Activated CD4-positive, alpha-beta T cell treated with anti-CD3 and anti-CD28 coated beads, Interleukin-2, amount 10 ng/mL, durations not matched to agents 7 days and 5 days (primary cell): Measurements from ENCODE around the gene ANXA6. TPM values are rescaled to one million over a fixed set of nuclear protein-coding genes. Genes with fewer than 3 reads are reported as not detected.

Experiments used
- CTCF ChIA-PET: fragments of 350-600 bp; sonication (Branson Sonifier 250); formaldehyde crosslinking; loops from one replicate; lab custom pipeline; 2021; ENCODE audit warnings: antibody characterized with exemption; lab: Charles Lee
- POLR2A ChIA-PET: fragments of 350-600 bp; sonication (Branson Sonifier 250); formaldehyde crosslinking; loops from one replicate; lab custom pipeline; 2021; ENCODE audit warnings: antibody characterized with exemption; lab: Charles Lee
- DNase-seq: peaks from one replicate; pipeline ENCODE4 v3.0.0-alpha.2; 2020
- H3K27ac Mint-ChIP-seq: one replicate; pipeline ENCODE4 v1.8.0; 2021; ENCODE audit warnings: mild to moderate bottlenecking, moderate library complexity, mixed read lengths
- H3K27me3 Mint-ChIP-seq: one replicate; pipeline ENCODE4 v1.8.0; 2021; ENCODE audit warnings: mixed read lengths
- H3K36me3 Mint-ChIP-seq: one replicate; pipeline ENCODE4 v1.8.0; 2021; ENCODE audit warnings: low read depth, mixed read lengths
- H3K4me1 Mint-ChIP-seq: one replicate; pipeline ENCODE4 v1.8.0; 2021; ENCODE audit warnings: mixed read lengths
- H3K4me3 Mint-ChIP-seq: one replicate; pipeline ENCODE4 v1.8.0; 2021; ENCODE audit warnings: mild to moderate bottlenecking, moderate library complexity, mixed read lengths
- H3K9me3 Mint-ChIP-seq: one replicate; pipeline ENCODE4 v1.8.0; 2021; ENCODE audit warnings: mixed read lengths
- total RNA-seq, 2 experiments: library from RNA; stranded (reverse); gene quantifications; one replicate each; pipeline ENCODE4 v1.2.3, GENCODE V29; 2021

The ANXA6 gene
- total RNA-seq, 2 experiments from 2014 or later = 494 to 508 TPM

DNA sequence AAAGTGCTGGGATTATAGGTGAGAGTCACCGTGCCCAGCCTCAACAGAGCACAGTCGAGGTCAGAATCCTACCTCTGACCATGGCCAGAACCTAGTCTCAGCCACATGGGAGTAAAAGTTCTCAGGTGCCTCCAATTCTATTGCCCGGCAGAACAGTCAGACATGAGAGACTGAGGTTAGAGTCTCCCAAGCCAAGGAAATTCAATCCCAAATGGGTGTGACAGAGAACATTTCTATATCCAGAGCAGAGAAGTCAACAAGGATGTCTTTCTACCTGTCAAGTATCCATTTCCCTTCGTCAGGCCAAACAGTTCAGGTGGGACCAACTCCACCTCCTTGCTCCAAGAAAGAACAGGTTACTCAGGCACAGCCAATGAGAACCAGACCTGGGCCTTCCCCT is 10.5 kb downstream of the ANXA6 start:
- H3K4me3 Mint-ChIP-seq = no peak overlapping the region
- H3K27ac Mint-ChIP-seq = no peak overlapping the region
- H3K27me3 Mint-ChIP-seq = no peaks in the 10 kb centered on the region
- ChIA-PET CTCF (interaction anchor here (1.1 to 12.9 kb wide), 5 partner anchors 10 to 19 kb away, joined by 3 to 89 read pairs (median 3); no protein-coding TSS in a partner anchor), POLR2A (no interaction called here)
- H3K36me3 Mint-ChIP-seq = peaks cover 68% of the 10 kb centered on the region
- DNase-seq = no peak
- peaks cover 89% of the 10 kb centered on the region for H3K4me1 Mint-ChIP-seq
- H3K9me3 Mint-ChIP-seq = no peaks in the 10 kb centered on the region

DNA sequence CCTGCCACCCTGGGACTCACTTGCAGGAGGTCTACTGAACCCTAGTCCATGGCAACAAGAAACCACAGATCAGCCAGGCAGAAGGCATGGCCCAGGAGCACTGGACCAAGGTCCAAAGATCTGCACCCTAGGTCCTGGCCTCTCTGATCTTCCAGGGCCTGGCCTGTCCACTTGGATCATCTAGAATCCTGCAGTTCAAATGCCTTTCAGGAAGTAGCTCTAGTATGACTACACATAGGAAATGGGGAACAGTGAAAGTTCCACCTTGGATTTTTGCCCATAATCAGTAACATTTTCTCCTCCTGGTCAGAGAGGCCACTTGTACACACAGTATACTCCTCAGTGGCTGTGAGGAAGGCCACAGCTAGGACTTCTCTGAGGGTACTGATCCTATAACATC is 11.5 kb downstream of the ANXA6 start:
- H3K36me3 Mint-ChIP-seq = peaks cover 68% of the 10 kb centered on the region
- POLR2A ChIA-PET = interaction anchor here (0.5 kb wide), 1 partner anchor 1311 kb away, joined by 4 read pairs; no protein-coding TSS in a partner anchor
- H3K4me3 Mint-ChIP-seq = no peak overlapping the region

DNA sequence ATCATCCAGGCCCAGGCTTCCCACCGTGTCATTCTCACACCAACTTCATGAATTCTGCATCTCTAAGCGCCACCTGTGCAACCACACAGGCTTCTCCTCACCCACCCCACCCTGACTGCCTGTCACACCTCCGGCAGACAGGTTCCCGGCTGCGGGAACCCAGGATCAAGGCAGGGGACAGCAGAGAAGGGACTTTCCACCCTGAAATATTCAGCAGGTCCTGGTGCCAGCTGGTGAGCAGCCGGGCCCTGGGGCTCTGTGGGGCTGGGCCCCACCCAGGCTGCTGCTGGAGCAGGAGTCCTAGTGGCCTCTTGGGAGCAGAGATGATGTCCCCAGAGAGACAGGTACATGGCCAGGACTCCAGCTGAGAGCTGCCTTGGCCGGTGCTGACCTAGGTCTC is 12.7 kb downstream of the ANXA6 start:
- POLR2A ChIA-PET = no interaction called here
- Mint-ChIP-seq H3K27ac (no peak overlapping the region), H3K4me1 (peaks cover 84% of the 10 kb centered on the region)

More for the DNA sequence above, 11.5 kb downstream of the ANXA6 start:
- Mint-ChIP-seq H3K27me3 (no peaks in the 10 kb centered on the region), H3K4me1 (peaks cover 89% of the 10 kb centered on the region), H3K9me3 (no peaks in the 10 kb centered on the region), H3K27ac (peak overlapping the region; percentile 73)
- CTCF ChIA-PET = interaction anchor here (0.6 to 12.9 kb wide), 7 partner anchors 10 to 78 kb away, joined by 3 to 89 read pairs (median 3); partner anchors contain the start of gene ANXA6
- no peak for DNase-seq

DNA sequence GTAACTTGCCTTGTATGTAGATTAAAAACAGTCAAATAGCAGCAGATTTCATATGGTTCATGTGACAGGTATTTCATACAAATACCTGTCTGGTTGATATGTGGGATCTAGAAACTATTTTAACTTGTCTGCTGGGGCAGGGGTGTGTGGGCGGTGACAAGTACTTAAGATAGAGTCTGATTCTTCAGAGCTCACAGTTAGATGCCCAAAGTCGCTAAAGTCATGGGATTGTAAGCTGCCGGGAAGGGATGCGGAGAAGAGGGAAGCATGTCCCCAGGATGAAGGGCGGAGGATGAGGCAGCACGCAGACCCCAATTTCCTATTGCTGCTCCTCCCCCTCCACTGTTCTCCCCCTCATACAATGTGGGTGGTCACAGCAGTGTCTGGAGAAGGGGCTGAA is 13.3 kb downstream of the ANXA6 start:
- ChIA-PET POLR2A (no interaction called here), CTCF (interaction anchor here (1.6 to 12.9 kb wide), 3 partner anchors 22 to 95 kb away, joined by 3 to 89 read pairs (median 9); no protein-coding TSS in a partner anchor)
- Mint-ChIP-seq H3K4me3 (no peak overlapping the region), H3K27me3 (no peaks in the 10 kb centered on the region), H3K4me1 (peaks cover 83% of the 10 kb centered on the region), H3K36me3 (peaks cover 74% of the 10 kb centered on the region), H3K9me3 (no peaks in the 10 kb centered on the region), H3K27ac (peak overlapping the region; percentile 20)
- DNase-seq = no peak

More for the DNA sequence above, 12.7 kb downstream of the ANXA6 start:
- H3K36me3 Mint-ChIP-seq = peaks cover 71% of the 10 kb centered on the region
- no peaks in the 10 kb centered on the region for H3K27me3 Mint-ChIP-seq
- CTCF ChIA-PET = interaction anchor here (1.2 to 12.9 kb wide), 4 partner anchors 19 to 77 kb away, joined by 3 to 89 read pairs (median 8); no protein-coding TSS in a partner anchor
- H3K9me3 Mint-ChIP-seq = no peaks in the 10 kb centered on the region
- DNase-seq = no peak
- H3K4me3 Mint-ChIP-seq = no peak overlapping the region

DNA sequence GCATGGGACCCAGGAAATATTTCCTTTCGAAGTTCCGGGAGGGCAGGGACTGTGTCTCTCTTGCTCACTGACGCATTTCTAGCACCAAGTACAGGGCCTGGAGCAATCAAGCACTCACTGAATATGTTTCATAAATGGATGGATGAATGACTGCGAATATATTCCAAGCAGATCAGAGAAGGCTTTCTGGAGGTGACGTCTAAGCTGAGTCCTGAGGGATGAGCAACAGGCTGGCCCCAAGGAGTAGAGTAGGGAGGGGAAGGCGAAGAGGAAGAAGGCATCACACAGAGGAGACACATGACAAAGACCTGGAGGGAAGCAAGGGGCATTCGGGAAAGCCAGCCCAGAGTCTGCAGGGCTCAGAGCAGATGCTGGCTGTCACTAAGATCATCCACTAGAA is 13.9 kb downstream of the ANXA6 start:
- no peak for DNase-seq
- ChIA-PET CTCF (interaction anchor here (1.6 to 12.9 kb wide), 3 partner anchors 18 to 95 kb away, joined by 3 to 89 read pairs (median 20); no protein-coding TSS in a partner anchor), POLR2A (no interaction called here)
- peaks cover 84% of the 10 kb centered on the region for H3K4me1 Mint-ChIP-seq
- H3K27ac Mint-ChIP-seq = peak overlapping the region; percentile 20
- H3K36me3 Mint-ChIP-seq = peaks cover 77% of the 10 kb centered on the region
- no peaks in the 10 kb centered on the region for H3K9me3 Mint-ChIP-seq
- H3K4me3 Mint-ChIP-seq = no peak overlapping the region
- H3K27me3 Mint-ChIP-seq = no peaks in the 10 kb centered on the region

DNA sequence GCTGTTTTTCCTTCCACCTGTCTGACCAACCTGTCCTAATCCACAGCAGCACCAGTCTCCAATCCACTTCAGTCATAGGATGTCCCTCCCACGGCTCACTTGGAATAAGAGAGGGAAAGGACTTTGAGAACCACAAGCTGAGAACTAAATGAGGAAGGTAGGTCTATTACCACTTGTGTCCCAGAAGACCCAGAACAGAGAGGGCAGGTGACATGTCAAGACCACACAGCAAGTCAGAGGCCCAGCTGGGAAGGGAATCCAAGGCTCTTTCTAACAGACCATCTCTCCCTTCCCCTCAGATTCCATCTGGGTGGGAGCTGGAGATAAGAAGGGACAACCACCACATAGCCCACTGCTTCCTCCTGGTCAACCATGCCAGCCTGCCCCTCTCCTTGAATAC is 14.6 kb downstream of the ANXA6 start:
- Mint-ChIP-seq H3K27ac (no peak overlapping the region), H3K27me3 (no peaks in the 10 kb centered on the region), H3K4me3 (no peak overlapping the region), H3K4me1 (peaks cover 84% of the 10 kb centered on the region), H3K36me3 (peaks cover 77% of the 10 kb centered on the region), H3K9me3 (no peaks in the 10 kb centered on the region)
- ChIA-PET POLR2A (no interaction called here), CTCF (interaction anchor here (0.9 to 12.9 kb wide), 7 partner anchors 10 to 96 kb away, joined by 3 to 89 read pairs (median 5); no protein-coding TSS in a partner anchor)
- DNase-seq = no peak

DNA sequence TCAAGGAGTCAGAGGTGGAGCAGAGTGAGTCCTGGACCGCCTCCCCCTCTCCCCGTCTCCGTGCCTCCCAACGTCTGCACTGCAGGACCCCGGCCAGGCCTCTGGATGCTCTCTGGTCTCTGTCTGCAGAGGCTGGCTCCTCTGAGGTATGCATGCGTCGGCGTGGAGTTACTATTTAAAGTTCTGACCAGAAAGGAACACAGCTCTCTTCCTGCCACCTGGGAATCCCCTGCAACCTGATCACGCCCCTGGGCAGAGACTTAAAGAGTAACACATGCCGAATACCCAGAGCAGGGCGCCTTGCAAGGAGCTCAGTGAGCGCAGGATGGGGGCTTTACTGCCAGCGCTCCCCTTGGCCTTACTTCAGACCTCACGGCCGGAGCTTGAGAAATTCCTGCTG is 16.0 kb downstream of the ANXA6 start:
- ChIA-PET CTCF (interaction anchor here (0.6 to 12.9 kb wide), 10 partner anchors 9 to 691 kb away, joined by 3 to 89 read pairs (median 4); no protein-coding TSS in a partner anchor), POLR2A (interaction anchor here (0.9 to 1.8 kb wide), 2 partner anchors 9 to 16 kb away, joined by 4 to 6 read pairs; partner anchors contain the start of gene ANXA6)
- H3K4me3 Mint-ChIP-seq = peak overlapping the region; percentile 45
- DNase-seq = peak; percentile 61
- H3K27me3 Mint-ChIP-seq = no peaks in the 10 kb centered on the region
- H3K36me3 Mint-ChIP-seq = peaks cover 77% of the 10 kb centered on the region
- peaks cover 83% of the 10 kb centered on the region for H3K4me1 Mint-ChIP-seq
- H3K9me3 Mint-ChIP-seq = no peaks in the 10 kb centered on the region
- H3K27ac Mint-ChIP-seq = peak overlapping the region; percentile 76

DNA sequence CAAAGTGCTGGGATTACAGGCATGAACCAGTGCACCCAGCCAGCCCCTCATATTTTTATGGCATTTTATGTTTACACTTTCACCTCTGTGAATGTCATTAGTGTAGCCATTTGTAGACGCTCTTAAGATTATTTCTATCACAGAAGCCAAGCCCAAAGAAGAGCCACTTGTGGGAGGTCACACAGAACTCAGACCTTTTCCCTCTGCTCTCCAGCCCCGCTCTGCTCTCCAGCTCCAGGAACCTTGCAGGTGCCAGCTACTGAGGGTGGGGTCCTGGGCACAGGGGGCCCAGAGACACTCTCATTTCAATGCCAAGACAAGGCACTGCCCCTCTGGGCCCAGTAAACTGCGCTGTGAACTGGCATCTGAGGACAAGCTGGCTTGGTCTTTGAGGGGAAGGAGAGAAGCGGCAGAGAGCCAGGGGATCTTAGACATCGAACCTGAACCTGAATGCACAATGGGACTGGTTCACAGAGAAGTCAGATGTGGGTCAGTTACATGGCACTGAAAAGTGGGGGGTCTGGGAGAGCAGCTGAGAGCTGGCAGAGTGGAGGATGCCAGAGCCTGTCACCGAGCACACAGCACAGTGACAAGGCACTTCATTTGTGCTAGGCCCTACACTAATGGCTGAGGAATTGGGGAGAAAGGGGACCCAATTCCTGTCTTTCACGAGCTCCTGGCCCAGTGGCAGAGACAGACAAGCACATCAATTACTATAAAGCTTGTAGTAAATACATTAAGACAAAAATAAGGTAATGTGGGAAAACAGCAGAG is 16.7 kb downstream of the ANXA6 start:
- no peak for DNase-seq
- Mint-ChIP-seq H3K4me1 (peaks cover 79% of the 10 kb centered on the region), H3K36me3 (peaks cover 77% of the 10 kb centered on the region), H3K27me3 (no peaks in the 10 kb centered on the region), H3K27ac (peak overlapping the region; percentile 76), H3K4me3 (peak overlapping the region; percentile 45), H3K9me3 (no peaks in the 10 kb centered on the region)
- CTCF ChIA-PET = interaction anchor here (0.6 to 12.9 kb wide), 11 partner anchors 9 to 691 kb away, joined by 3 to 89 read pairs (median 4); no protein-coding TSS in a partner anchor
- POLR2A ChIA-PET = interaction anchor here (1.8 kb wide), 1 partner anchor 10 kb away, joined by 6 read pairs; no protein-coding TSS in a partner anchor

DNA sequence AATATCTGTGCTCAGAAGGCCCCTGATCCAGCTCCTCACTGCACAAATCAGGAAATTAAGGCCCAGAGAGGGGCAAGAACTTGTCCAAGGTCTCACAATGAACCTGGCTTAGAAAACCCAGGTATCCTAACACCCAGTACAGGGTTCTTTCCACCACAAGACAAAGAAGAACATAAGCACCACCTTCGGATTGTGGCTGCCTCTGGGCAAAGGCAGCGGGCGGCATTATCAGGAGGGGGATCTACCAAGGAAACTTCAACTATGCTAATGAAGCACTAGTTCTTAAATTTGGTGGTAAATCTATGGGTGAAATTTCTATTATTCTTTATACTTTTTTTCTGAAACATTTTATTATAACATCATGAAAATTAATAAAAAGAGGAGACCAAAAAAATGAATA is 17.9 kb downstream of the ANXA6 start:
- Mint-ChIP-seq H3K9me3 (no peaks in the 10 kb centered on the region), H3K4me3 (no peak overlapping the region), H3K36me3 (peaks cover 80% of the 10 kb centered on the region), H3K4me1 (peaks cover 69% of the 10 kb centered on the region), H3K27ac (peak overlapping the region; percentile 61), H3K27me3 (no peaks in the 10 kb centered on the region)
- CTCF ChIA-PET = interaction anchor here (0.6 kb wide), 1 partner anchor 11 kb away, joined by 3 read pairs; no protein-coding TSS in a partner anchor
- DNase-seq = no peak
- POLR2A ChIA-PET = no interaction called here

DNA sequence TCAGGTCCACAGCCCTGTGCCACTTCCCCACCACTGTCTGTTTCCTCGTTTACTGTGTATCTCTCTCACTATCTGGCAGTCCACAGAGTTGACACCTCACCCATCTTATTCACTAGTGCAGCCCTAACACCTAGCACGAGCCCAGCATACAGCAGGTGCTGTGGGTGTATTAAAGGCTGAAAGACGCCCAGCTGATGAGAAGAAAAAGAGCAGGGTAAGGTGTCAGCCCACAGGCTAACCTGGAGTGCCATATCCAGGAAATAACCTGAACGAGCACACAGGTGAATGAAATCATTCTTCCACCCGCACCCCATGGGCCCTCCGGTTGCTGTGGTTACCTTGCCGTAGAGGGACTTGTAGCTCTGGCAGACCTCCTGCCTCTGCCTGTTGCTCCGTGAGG is 18.6 kb downstream of the ANXA6 start:
- Mint-ChIP-seq H3K4me3 (no peak overlapping the region), H3K36me3 (peaks cover 80% of the 10 kb centered on the region), H3K27ac (peak overlapping the region; percentile 61), H3K4me1 (peaks cover 63% of the 10 kb centered on the region), H3K9me3 (no peaks in the 10 kb centered on the region), H3K27me3 (no peaks in the 10 kb centered on the region)
- no peak for DNase-seq
- POLR2A ChIA-PET = no interaction called here
- CTCF ChIA-PET = no interaction called here

DNA sequence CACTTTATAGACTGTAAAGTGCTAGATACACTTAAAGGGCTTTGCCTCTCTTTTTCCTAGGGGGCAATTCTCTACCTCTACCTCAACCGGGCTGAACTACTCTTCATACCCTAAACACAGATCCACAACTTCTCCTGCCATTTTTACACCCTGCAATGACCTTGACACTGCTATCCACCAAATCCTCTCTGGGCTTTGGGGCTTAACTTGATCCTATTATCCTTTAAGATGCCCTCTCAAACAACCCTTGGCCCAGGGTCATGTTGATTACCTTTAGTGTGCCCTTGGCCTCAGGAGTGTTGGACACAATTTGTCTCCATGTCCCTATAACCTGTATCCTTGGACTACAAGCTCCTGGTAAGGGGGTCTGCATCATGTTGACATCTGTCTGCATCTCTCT is 19.5 kb downstream of the ANXA6 start:
- peak overlapping the region; percentile 21 for H3K27ac Mint-ChIP-seq
- ChIA-PET POLR2A (no interaction called here), CTCF (interaction anchor here (1.0 to 4.2 kb wide), 3 partner anchors 12 to 87 kb away, joined by 3 to 29 read pairs (median 18); no protein-coding TSS in a partner anchor)
- H3K4me3 Mint-ChIP-seq = no peak overlapping the region
- no peaks in the 10 kb centered on the region for H3K9me3 Mint-ChIP-seq
- H3K27me3 Mint-ChIP-seq = no peaks in the 10 kb centered on the region
- peaks cover 80% of the 10 kb centered on the region for H3K36me3 Mint-ChIP-seq
- no peak for DNase-seq
- peaks cover 61% of the 10 kb centered on the region for H3K4me1 Mint-ChIP-seq

DNA sequence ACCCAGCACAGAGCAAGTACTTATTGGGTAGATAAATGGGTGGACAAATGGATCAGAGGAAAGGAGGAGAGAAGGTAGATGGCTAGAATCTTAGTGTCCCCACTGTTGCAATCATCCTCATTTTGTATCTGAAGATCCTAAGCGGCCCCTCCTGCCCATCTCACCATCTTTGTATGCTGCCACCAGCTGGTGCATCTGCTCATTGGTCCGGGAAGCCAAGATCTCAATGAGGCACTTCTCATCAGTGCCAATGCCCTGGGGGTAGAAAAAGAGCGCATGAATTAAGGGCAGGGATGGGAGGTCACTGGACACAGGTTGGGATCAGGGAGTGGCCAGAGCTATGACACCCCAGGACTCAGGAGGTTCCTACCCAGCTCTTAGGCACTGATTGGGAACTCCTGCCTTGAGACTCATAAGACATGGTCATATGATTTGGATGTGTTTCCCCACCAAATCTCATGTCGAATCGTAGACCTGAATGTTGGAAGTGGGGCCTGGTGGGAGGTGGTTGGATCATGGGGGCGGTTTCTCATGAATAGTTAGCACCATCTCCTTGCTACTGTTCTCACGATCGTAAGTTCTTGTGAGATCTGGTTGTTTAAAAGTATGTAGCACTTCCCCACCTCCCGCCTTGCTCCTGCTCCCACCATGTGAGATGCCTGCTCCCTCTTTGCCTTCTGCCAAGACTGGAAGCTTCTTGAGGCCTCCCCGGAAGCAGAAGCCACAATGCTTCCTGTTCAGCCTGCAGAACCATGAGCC is 20.3 kb downstream of the ANXA6 start:
- Mint-ChIP-seq H3K27ac (peak overlapping the region; percentile 65), H3K4me3 (no peak overlapping the region), H3K27me3 (no peaks in the 10 kb centered on the region), H3K4me1 (peaks cover 61% of the 10 kb centered on the region), H3K9me3 (no peaks in the 10 kb centered on the region), H3K36me3 (peaks cover 81% of the 10 kb centered on the region)
- ChIA-PET CTCF (interaction anchor here (1.0 to 4.2 kb wide), 6 partner anchors 9 to 86 kb away, joined by 3 to 29 read pairs (median 6); no protein-coding TSS in a partner anchor), POLR2A (no interaction called here)
- no peak for DNase-seq
